ENCODE results near the gene CREB3L1. TPM values are rescaled to one million over a fixed set of nuclear protein-coding genes. Genes with fewer than 3 reads are reported as not detected.

CREB3L1 gene
- total RNA-seq, 2 donors from 2014 or later = 8.8 to 9.9 TPM

DNA sequence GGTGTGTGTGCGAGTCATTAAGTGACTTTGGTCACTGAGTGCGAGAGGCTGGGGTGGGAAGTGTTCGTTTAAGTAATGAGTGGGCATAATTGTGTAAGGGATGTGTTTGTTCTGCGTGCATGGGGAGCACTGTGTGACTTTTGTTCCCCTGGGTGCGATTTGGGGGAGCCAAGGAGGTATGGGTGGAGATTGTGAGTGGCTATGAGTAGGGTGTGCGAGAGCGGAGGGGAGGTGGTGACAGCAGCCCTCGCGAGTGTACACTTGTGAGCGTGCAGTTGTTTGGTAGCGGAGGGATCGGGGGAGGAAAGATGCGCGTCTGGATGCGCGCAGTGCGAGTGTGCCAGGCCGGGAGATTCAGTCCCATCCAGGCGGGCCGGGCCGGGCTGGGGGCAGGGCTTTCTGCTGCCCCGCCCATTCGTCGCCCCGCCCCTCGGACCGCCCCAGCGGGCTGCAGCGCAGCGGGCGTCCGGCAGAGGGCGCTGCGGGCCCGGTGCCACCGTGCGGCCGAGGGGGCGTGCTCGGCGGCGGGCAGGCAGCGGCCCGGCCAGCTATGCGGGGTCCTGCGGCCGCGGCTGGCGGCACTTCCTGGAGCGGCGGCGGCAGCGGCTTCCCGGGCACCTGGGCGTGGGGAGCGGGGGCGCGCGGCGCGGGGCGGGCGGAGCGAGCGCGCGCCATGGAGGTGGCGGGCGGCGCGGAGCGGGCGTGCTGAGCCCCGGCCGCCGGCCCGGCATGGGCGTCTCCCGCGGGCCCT lies 69.6 kb downstream of the CREB3L1 start, which contains the start of gene DGKZ:
DGKZ (plus strand) TSS at position 578 of the 751 bp plus-strand sequence. CDS start 197 bp downstream, outside the sequence.
- peak within 1 kb of the TSS; percentile 26 for H3K27ac Mint-ChIP-seq
- 12 to 51% methylated on average over 12 to 80 of the region's 80 CpGs for WGBS, 2 experiments (ENCODE audit: insufficient coverage in 1 of 2, insufficient read length in 1 of 2)
- Histone ChIP-seq H3K36me3 (ENCODE audit: control insufficient read depth, insufficient read depth, low read length) (no peaks in the 10 kb centered on the region), H3K4me1 (ENCODE audit: control insufficient read depth, insufficient read depth, low read length) (peaks cover 15% of the 10 kb centered on the region), H3K9ac (ENCODE audit: extremely low read depth, low read length, poor library complexity, severe bottlenecking) (peak within 1 kb of the TSS; percentile 34), H3K27me3 (ENCODE audit: control insufficient read depth, insufficient read depth, low read length, poor library complexity, severe bottlenecking) (peaks cover 17% of the 10 kb centered on the region), H3K27ac (ENCODE audit: low read depth, low read length) (no peak within 1 kb of the TSS), H3K4me3 (ENCODE audit: low read length) (peak within 1 kb of the TSS; percentile 82), H3K9me3 (ENCODE audit: control insufficient read depth, low read length) (no peaks in the 10 kb centered on the region)
- peaks cover 58% of the 10 kb centered on the region for H3K4me1 Mint-ChIP-seq
- TF ChIP-seq, protein P1, sequence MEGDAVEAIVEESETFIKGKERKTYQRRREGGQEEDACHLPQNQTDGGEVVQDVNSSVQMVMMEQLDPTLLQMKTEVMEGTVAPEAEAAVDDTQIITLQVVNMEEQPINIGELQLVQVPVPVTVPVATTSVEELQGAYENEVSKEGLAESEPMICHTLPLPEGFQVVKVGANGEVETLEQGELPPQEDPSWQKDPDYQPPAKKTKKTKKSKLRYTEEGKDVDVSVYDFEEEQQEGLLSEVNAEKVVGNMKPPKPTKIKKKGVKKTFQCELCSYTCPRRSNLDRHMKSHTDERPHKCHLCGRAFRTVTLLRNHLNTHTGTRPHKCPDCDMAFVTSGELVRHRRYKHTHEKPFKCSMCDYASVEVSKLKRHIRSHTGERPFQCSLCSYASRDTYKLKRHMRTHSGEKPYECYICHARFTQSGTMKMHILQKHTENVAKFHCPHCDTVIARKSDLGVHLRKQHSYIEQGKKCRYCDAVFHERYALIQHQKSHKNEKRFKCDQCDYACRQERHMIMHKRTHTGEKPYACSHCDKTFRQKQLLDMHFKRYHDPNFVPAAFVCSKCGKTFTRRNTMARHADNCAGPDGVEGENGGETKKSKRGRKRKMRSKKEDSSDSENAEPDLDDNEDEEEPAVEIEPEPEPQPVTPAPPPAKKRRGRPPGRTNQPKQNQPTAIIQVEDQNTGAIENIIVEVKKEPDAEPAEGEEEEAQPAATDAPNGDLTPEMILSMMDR (conservative IDR thresholded peaks at IDR 0.05) = peak; percentile 83
- no peaks in the 10 kb centered on the region for H3K36me3 Mint-ChIP-seq (ENCODE audit: low read depth)
- no peaks in the 10 kb centered on the region for H3K9me3 Mint-ChIP-seq
- DNase-seq = peak; percentile 95
- H3K4me3 Mint-ChIP-seq = peak within 1 kb of the TSS; percentile 69
- peaks cover 23% of the 10 kb centered on the region for H3K27me3 Mint-ChIP-seq (ENCODE audit: insufficient read depth)

DNA sequence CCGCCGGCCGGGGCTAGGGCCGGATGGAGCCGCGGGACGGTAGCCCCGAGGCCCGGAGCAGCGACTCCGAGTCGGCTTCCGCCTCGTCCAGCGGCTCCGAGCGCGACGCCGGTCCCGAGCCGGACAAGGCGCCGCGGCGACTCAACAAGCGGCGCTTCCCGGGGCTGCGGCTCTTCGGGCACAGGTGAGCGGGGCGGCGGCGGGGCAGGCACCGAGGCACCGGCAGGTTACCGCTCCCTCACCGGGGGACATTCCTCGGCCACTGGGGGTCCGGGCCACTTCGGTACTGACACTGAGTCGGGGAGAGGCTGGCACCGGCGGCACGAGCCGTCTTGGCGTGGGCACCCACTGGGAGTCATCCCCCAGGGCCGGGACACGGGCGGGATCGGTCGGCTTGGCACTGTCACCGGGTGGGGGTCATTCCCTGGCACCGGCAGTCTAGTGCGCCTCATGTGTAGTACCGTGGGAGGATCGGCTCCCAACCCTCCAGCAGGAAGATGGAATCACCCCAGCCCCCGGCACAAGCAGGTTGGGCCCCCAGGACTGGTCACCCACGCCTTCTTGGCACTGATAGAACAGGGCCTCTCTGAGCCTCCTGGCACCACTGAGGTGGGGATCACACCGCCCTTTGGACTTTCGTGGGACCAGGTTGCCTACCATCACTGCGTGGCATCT lies 70.3 kb downstream of the CREB3L1 start:
- peaks cover 23% of the 10 kb centered on the region for H3K27me3 Mint-ChIP-seq (ENCODE audit: insufficient read depth)
- peak overlapping the region; percentile 82 for H3K4me3 ChIP-seq (ENCODE audit: low read length)
- H3K27me3 ChIP-seq (ENCODE audit: control insufficient read depth, insufficient read depth, low read length, poor library complexity, severe bottlenecking) = peaks cover 17% of the 10 kb centered on the region
- no peaks in the 10 kb centered on the region for H3K9me3 ChIP-seq (ENCODE audit: control insufficient read depth, low read length)
- peak; percentile 60 for DNase-seq
- peak overlapping the region; percentile 34 for H3K9ac ChIP-seq (ENCODE audit: extremely low read depth, low read length, poor library complexity, severe bottlenecking)
- H3K27ac ChIP-seq (ENCODE audit: low read depth, low read length) = no peak overlapping the region
- 9 to 12% methylated on average over 20 to 63 of the region's 63 CpGs for whole genome bisulfite sequencing, 2 experiments (ENCODE audit: insufficient coverage in 1 of 2, insufficient read length in 1 of 2)
- TF ChIP-seq, protein P1 (conservative IDR thresholded peaks at IDR 0.05) = no peak
- H3K36me3 Mint-ChIP-seq (ENCODE audit: low read depth) = no peaks in the 10 kb centered on the region
- H3K36me3 ChIP-seq (ENCODE audit: control insufficient read depth, insufficient read depth, low read length) = no peaks in the 10 kb centered on the region
- H3K4me1 Mint-ChIP-seq = peaks cover 55% of the 10 kb centered on the region
- H3K9me3 Mint-ChIP-seq = no peaks in the 10 kb centered on the region
- H3K4me3 Mint-ChIP-seq = peak overlapping the region; percentile 69
- H3K4me1 ChIP-seq (ENCODE audit: control insufficient read depth, insufficient read depth, low read length) = peaks cover 10% of the 10 kb centered on the region
- H3K27ac Mint-ChIP-seq = no peak overlapping the region

DNA sequence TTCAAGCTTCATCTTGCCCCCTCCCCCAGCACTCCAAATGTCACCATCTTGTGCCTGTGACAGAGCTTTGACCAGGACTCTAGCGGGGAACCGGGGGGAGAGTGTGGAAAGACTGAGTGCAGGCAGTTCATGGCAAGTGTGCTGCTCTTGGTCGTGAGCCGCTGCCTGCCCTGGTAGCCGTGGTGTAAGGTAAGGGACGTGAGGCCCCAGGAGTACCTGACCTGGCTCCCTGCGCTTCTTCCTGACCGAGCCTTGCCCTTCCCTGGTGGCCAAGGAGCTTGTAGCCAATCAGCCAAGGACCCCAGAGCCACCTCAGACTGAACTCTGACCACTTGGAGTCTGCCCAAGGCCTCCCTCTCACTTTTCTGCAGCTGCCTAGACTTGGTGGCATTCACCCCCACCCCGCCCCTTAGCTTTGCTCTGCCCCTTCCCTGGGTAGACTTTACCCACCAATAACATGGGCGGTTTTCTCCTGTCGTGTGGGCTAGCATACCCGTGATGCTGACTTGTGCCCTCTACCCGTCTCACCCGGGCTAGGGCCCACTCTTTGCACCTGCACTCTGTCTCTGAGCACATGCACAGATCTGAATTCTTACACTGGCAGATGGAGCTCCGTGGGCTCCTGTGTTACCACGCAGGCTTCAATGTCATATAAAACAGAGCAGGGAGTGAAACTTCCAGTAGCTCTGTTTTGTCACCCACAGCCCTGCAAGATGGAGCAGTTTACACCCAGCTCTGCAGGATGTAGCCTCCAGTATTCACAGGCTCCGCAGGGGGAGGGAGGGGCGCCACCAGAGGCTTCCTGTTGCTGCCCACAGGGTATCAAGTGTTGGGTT lies 71.3 kb downstream of the CREB3L1 start:
- H3K27ac ChIP-seq (ENCODE audit: low read depth, low read length) = no peak overlapping the region
- peaks cover 10% of the 10 kb centered on the region for H3K4me1 ChIP-seq (ENCODE audit: control insufficient read depth, insufficient read depth, low read length)
- H3K4me1 Mint-ChIP-seq = peaks cover 50% of the 10 kb centered on the region

More for the DNA sequence above, 71.3 kb downstream of the CREB3L1 start:
- H3K9ac ChIP-seq (ENCODE audit: extremely low read depth, low read length, poor library complexity, severe bottlenecking) = no peak overlapping the region
- peaks cover 17% of the 10 kb centered on the region for H3K27me3 ChIP-seq (ENCODE audit: control insufficient read depth, insufficient read depth, low read length, poor library complexity, severe bottlenecking)
- H3K36me3 ChIP-seq (ENCODE audit: control insufficient read depth, insufficient read depth, low read length) = no peaks in the 10 kb centered on the region
- peak overlapping the region; percentile 82 for H3K4me3 ChIP-seq (ENCODE audit: low read length)
- TF ChIP-seq, protein P1 (conservative IDR thresholded peaks at IDR 0.05) = no peak
- Mint-ChIP-seq H3K27me3 (ENCODE audit: insufficient read depth) (peaks cover 23% of the 10 kb centered on the region), H3K9me3 (no peaks in the 10 kb centered on the region), H3K27ac (peak overlapping the region; percentile 52), H3K36me3 (ENCODE audit: low read depth) (no peaks in the 10 kb centered on the region), H3K4me3 (peak overlapping the region; percentile 69)
- no peak for DNase-seq
- no peaks in the 10 kb centered on the region for H3K9me3 ChIP-seq (ENCODE audit: control insufficient read depth, low read length)
- 77 to 78% methylated on average over 16 to 18 of the region's 18 CpGs for WGBS, 2 experiments (ENCODE audit: insufficient coverage in 1 of 2, insufficient read length in 1 of 2)

All from endodermal cell (in vitro differentiated cells).